NCI-H187 treated with DMSO at 0.1 percent for 48 hours (cell line): ENCODE results near the gene NABP2.
A peak's percentile ranks its signal among the peaks of the same experiment; 100 is the strongest.

Source experiments
- DNase-seq: peaks from one replicate; lab custom pipeline; 2025; lab: John Stamatoyannopoulos, UW

NABP2 gene

DNA sequence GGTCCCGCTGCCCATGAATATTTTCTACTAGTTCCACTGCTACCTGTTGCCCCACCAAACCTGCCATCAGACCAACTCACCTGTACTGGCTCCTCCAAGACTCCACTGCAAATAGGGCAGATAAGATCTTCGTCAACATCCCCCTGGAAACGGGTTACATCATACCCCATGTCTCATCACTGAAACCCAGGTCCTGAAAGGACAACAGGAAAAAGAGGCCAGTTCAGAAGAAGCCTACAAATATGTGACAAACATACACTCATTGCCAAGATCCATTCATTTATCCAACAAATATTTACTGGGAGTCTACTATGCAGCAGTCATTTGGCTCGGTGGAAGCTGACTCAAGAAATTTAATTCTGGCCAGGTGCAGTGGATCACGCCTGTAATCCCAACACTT is 10.3 kb upstream of the NABP2 start:
- no peak for DNase-seq

DNA sequence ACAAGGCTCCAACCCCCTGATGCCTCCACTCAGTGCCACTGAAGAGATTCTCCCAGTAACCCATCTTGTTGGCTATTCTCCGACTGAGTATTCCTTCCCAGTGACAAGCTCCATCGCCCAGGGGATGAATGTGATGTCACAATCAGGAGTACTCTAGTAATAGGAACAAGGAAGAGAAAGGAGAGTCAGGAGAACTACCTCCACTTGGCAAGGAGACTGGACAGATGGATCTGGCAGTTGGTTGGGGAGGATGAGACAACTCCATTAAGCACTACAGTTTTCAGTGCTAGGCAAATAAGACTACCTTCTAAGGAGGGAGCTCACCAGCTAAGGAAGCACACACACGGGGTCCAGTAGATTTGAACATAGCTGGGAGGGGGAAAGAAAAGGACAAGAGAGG is 7.7 kb upstream of the NABP2 start:
- no peak for DNase-seq

DNA sequence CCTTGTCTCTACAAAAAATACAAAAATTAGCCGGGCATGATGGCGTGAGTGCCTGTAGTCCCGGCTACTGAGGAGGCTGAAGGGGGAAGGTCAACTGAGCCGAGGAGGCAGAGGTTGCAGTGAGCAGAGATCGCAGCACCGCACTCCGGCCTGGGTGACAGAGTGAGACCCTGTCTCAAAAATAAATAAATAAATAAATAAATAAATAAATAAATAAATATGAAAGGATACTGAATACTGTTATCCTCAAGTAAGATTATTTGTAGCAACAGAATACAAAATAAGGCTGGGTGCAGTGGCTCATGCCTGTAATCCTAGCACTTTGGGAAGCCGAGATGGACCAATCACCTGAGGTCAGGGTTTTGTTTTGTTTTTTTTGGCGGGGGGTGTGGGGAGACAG is 4.3 kb upstream of the NABP2 start:
- no peak for DNase-seq

DNA sequence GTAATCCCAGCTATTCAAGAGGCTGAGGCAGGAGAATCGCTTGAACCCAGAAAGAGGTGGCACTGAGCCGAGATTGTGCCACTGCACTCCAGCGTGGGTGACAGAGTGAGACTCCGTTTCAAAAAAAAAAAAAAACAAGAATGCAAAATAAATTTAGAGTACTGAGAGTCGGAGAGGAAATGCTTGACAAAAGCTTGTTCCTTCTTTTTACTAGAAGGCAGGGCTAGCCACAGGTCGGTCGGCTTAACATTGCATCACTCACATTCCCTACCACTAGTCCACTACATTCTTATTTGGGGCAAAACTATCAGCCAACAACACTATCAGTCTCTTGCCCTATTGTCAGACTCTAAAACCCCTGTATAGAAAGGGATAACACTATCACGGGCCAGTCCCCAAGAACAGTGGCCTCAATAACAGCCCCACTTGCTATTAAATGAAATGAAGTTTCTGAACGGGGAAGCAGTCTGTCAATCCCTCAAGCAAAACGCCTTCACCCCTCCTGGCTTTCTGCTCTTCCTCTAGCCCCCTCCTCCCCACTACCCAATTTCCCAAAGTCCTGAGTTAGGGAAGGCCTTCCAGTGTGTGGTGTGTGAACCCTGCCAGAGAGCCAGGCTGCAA is 3.4 kb upstream of the NABP2 start:
- no peak for DNase-seq

DNA sequence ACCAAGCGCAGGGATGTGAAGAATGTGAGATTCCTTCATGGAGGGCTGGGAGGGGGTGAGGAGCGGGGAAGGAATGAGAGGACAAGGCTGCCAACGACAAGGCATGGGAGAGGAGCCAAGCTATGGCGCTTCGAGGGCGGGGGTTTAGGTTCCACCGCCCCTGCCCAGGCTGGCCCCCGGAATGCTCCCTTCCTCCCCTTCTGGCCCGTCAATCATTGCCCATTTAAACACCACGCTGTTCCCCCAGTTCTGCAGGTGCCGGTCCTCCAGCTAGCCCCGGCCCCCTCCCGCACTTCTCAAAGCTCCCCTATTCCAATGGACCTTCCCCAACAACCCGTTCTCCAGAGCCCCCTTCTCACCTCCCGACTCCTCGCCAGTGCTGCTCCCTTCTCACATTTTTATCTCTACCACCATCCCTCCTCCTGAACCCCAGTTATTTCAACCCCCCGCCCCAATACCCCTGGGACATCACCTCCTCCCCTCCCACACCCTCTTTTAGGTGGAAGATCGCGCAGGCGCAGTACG is 2.8 kb upstream of the NABP2 start:
- no peak for DNase-seq

DNA sequence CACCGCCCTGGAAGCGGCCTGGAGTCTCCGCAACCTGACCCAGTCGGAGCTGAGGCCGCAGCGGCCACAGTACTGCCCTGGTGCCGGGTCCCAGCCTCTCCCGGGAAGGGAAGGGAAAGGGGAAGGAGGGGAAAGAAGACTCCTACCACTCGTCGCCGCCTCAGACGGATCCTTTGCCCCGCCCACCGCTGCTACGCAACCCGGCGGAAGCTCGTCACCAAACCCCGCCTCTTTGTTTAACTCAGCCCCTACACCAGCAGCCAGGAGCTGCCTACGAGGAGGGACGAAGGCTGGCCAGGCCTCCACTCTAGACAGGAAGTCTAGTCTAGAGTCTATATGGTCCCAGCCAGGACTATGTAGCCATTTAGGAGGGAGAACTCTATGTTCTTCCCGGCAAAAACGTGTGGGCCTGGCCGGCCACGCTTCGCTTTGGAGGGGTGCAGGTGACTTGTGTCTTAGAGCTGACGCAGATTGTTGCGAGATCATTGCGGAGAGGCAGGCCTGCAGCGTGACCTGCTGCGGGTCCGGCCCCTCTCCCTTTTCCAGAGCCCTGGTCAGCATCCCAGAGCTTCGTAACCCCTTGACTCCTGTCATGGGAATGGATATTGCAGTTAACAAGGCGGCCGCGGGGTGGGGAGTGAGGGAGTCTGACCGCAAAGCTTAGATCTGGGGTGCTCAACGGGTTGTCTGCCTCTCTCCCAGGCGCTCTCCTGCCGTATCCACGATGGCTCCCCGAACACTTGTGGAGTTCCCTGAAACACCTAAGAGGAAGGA is 2.2 kb upstream of the NABP2 start, which contains the start of gene RNF41:
Gene RNF41 (minus strand): TSS at position 166 of the 774 bp plus-strand sequence. CDS start 7,875 bp downstream, outside the sequence.
- DNase-seq, result peak; percentile 93

DNA sequence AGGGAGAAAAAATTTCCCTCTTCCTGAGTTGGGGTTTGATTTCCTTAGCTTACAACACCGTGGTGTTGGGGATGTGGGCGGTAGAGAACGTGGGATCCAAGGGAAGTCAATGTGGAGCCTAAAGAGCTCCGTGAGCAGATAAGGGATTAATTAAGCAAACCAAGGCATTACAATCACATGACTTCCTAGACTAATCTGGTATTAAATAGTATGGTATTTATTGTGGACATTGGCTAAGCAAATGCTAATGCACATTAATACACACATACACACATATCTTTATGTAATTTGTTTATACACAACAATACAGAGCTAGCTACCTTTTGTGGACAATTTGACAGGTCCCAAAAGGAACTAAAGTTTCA is 1.6 kb upstream of the NABP2 start:
- DNase-seq, result no peak

DNA sequence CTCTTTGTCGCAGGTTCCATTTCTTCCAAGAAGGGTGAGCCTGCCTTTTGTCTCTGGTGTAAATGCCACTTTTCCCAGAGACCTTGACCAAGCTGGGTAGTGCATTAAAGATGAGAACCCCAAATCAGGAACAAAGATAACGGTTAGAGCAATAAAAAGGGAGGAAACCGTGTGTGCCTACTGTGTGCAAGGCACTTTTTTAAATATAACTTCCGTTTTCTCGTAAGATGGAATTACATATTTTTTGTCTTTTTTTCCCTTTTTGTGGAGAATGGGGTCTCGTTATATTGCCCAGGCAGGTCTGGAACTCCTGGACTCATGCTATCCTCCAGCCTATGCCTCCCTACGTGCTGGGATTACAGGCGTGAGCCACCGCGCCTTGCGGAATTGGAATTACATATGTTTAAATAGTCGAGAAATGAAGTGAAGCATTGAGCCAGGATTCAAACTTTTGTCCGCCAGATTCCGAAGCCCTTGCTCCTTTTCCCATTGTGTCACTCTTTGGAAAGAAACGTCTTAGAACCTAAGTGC is 506 bp upstream of the NABP2 start:
- no peak for DNase-seq

DNA sequence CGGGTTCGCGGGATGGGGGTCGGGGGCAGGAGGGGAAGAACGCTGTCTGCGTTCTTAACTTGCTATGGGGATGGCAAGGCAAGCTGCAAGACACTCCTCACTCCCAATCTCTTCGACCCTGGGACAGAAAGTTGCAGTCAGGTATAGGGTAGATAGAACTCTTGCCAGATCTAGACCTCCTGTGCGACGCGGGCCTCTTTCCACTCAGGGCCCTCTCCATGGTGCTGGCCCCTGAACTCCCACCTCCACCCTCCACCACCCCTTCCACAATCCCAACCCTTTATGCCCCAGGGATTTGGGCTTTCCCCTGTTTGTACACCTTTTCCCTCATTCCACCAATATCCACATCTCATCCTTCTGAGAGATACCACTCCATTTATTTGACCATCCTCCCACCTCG is 812 bp downstream of the NABP2 start:
- no peak for DNase-seq

DNA sequence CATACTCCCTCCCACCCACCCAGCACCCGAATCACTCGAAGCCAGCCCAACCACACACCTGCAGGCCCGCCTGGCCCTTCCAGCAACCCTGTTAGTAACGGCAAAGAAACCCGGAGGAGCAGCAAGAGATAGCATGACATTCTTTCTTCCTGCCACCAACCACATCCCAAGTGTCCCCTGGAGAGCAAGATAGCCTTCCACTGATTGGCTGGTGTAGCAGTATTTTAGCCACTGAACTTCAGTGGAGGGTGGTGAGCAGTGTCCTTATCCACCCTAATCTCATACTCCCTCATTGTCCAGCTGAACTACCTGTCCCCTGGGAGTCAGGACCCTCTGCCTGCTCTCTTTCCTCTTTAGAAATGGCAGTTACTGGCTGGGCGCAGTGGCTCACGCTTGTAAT is 4.9 kb downstream of the NABP2 start:
- DNase-seq, result no peak

DNA sequence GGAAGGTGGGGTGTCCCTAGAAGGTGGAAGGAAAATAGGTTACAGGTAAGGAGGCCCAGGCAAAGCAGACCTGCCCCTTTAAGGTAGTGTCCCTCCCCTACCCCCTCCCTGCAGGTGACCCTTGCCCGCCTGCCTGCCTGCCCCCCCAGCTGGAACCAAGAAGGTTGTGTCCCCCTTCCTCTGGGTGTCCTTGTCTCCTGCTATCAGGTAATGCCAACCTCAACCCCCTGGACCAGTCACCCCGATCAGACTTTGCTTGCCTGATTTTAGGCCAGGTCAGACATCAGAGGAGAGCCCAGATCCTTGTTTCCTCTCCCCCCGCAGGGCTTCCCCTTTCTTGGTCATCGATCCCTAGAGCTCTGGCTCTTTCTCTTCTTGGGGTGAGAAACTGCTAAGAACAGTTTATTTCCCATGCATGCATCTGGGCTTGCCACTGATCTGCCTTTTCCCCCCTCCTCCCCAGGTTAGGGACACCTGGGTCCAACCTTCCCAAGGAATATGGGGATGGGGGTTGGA is 5.8 kb downstream of the NABP2 start, which contains the start of gene SLC39A5:
Gene SLC39A5 (plus strand): TSS at position 136 of the 516 bp plus-strand sequence. CDS start 1,224 bp downstream, outside the sequence.
- DNase-seq, result no peak

DNA sequence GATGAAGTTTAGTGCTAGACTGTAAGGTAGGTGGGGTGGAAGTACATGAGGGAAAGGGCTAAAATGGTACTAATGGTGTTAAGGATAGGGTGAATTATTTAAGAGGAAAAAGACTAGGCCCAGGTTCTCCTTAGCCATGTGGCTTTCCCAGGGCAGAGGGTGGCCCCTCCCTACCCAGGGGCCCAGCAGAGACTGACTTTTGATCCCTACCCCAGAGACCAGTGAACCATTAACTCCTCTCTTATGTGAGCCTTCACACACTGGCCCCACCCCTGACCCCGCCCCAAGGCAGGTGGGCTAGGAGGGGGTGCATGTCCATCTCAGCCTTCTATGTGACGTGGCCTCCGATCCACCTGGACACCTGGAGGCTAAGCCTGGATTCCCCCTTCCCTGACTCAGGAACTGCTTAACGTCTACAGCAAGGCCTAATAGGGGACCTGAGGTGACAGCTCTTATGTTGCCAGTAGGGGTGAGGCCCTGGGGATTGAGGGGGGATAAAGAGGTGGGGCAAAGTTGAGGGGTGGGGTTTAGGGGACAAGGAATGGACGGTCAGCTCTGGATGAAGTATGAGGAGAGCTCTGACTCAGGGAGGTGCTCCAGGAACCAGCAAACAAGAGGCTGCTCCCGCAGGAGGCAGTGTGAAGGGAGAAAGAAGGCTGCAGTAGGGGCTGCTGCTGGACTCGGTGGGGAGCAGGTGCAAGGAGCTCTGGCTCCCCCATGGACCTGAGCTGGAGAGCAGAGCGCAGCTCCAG is 6.5 kb downstream of the NABP2 start:
- DNase-seq, result no peak

DNA sequence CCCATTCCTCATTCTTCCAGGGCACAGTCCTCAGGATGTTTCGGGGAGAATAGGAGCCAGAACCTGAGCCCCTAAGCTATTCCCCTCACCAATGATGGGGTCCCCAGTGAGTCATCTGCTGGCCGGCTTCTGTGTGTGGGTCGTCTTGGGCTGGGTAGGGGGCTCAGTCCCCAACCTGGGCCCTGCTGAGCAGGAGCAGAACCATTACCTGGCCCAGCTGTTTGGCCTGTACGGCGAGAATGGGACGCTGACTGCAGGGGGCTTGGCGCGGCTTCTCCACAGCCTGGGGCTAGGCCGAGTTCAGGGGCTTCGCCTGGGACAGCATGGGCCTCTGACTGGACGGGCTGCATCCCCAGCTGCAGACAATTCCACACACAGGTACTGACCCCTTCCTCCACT is 7.0 kb downstream of the NABP2 start:
- DNase-seq, result no peak

DNA sequence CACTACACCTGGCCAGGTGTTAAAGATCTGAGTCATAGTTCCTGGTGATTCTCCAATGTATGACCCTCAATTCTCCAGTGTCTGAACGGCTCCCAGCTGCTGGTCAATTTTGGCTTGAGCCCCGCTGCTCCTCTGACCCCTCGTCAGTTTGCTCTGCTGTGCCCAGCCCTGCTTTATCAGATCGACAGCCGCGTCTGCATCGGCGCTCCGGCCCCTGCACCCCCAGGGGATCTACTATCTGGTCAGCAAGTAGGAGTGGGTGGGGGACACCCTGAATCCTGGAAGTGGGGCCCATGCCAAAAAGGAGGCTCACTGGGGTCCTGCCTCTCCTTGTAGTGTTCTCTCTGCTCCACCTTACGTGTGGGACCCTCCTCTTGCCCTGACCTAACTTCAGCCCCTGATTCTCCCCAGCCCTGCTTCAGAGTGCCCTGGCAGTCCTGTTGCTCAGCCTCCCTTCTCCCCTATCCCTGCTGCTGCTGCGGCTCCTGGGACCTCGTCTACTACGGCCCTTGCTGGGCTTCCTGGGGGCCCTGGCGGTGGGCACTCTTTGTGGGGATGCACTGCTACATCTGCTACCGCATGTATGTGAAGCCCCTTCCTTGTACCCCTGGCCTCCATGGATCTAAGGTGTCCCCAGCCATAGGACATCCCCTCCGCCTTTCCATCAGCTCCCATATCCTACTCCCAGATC is 10.7 kb downstream of the NABP2 start:
- DNase-seq, result no peak

DNA sequence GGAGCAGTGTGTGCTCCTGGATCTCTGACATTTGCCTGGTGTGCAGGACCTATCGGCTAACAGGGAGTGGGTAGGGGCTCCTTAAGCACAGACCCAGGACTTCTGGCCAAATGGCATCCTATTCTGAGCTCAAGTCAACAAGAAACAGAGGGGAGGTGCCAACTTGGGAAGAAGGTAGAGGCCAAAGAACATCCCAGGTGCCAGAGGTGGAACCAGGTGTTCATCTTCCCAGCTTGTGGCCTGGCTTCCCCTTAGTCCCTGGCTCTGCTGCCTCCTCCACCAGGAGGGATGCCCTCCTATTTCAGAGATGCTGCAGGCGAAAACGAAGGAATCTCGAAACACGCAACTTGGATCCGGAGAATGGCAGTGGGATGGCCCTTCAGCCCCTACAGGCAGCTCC is 11.9 kb downstream of the NABP2 start:
- no peak for DNase-seq

DNA sequence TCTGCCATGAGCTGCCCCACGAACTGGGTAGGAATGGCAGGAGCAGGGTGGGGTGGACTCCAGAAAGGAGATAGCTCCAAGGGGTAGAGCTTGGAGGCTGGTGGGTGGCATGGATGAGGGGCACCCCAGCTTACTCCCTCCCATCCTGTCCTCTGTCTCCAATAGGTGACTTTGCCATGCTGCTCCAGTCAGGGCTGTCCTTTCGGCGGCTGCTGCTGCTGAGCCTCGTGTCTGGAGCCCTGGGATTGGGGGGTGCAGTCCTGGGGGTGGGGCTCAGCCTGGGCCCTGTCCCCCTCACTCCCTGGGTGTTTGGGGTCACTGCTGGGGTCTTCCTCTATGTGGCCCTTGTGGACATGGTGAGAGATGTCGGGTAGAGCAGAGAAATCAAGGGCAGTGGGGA is 12.8 kb downstream of the NABP2 start:
- DNase-seq, result no peak

DNA sequence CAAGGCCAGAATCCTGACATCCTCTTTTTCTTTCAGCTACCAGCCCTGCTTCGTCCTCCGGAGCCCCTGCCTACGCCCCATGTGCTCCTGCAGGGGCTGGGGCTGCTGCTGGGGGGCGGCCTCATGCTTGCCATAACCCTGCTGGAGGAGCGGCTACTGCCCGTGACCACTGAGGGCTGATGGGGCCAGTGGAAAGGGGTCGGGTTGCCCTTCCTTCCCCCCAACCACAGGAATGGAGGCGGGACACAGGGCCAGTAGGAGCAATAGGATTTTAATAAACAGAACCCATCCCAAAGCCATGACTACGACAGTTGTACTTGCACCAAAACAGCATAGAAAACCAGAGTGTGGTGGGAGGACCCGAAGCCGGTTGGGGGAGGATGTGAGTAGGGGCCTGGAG is 13.4 kb downstream of the NABP2 start:
- no peak for DNase-seq

DNA sequence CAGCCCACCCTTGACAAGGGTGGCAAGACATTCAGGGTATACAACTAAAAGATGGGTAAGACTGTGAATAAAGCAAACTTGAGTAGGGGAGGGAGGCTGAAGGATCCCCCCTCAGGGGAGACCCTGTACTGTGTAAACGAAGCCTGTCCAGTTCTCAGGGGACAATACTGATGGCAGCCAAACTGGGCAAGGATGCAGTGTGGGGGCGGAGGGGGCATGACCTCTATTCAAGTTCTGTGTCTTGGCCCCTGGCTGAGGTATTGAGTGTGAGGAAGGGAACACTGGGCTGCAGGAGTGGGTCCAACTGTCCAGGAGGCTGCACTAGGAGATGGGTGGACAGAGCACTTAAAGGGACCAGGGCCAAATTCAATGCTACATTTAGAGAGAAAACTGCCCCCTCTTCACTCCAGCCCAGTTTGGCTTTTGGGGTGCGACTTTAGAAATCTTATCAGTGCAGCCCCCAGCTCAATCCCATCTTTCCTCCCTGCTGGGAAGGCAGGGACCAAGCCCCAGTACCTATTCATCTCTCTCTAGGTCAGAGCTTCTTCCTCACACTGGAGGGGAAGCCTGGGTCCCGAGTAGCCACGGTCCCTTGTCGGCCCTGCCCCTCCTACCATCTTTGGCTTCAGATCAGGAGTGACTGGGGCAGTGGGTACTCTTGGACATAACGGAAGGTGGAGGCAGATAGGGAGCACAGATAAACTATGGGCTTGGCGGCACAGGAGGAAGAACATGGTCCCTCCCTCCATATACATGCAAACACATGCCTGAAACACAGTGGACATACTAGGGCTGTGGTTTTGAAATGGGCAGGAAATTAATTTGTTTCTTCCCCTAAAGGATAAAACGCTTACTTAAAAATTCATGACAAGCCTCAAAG is 17.5 kb downstream of the NABP2 start:
- DNase-seq, result no peak

DNA sequence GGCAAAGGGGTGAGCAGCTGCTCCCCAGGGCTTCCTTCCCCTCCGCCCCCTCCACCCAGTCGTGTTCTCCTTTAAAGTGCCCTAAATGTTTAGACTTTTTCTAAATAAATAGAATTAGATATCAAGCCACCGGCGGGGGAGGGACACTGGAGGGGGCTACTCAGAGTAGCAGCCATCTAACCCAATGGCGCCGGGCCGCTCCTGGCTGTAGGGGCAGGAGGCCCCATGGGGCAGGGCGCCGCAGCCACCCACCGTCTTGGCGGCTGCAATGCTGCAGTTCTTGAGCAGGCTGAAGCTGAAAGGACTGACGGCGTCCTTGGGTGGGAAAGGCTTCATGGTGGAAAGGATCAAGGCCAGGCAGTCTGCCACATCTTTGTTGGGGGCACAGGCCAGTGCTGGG is 18.8 kb downstream of the NABP2 start:
- DNase-seq, result no peak

DNA sequence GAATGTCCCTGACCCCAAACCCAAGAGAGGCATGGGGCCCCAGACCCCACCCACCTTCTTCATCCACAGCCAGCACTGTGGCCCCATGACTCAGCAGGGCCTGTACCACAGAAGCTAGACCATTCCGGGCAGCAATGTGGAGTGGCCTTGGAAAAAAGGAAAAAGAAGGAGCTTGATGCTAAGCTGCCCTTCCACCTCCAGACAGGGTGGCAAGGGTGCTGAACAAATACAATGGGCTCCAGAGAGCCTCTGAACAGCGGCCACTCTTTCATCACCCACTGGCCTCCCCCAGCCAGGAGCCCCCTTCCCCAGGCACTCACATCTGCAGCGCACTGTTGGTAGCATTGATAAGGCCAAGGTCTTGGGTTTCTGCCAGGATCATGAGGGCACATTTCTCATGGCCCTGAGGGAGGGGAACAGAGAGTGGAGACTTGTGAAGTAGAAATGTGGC is 19.6 kb downstream of the NABP2 start:
- DNase-seq, result no peak

DNA sequence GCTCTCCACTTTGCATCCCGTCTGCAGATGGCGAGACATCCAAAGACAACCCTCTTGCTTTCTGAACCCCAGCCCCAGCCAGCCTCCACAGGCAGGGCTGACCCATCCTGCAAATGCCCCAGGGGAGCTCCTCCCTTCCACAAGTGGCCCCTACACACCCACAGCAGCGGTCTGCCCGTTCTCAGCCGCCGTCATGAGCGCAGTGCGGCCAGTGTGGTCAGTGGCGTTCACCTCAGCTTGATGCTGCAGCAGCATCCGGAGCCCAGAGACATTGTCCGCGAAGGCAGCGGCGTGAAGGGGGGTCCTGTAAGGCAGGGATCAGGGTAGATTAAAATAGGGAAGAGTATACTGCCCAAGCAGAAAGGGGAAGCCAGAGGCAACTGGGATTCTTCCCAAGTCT is 20.4 kb downstream of the NABP2 start:
- DNase-seq, result no peak
